NCI-H2029 (cell line): Measurements from ENCODE around the gene EPB42.
A peak's percentile ranks its signal among the peaks of the same experiment; 100 is the strongest.
"Not testable (repeated sequence)": the region's sequence is repeated elsewhere in the genome, so short reads cannot be mapped to it uniquely, and the experiment has no call there.

Experiments used
- DNase-seq: peaks from one replicate; lab custom pipeline; 2025; lab: John Stamatoyannopoulos, UW

Gene EPB42

DNA sequence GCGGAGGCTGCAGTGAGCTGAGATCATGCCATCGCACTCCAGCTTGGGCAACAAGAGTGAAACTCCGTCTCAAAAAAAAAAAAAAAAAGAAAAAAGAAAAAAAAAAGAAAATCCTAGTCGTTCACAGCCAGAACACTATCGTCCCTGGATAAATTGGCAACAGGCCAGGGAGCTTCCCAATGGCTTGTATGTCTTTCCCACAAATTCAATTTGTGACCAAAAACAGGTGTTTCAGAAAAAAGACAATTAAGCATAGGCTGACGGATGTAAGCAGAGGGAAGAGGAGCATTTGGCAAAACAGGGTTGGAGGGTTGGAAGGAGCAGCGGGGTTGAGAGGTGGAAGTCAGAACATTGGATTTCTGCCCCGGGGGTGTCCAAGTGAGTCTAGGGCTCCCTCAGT lies 8.5 kb downstream of the EPB42 start:
- DNase-seq, result no peak

DNA sequence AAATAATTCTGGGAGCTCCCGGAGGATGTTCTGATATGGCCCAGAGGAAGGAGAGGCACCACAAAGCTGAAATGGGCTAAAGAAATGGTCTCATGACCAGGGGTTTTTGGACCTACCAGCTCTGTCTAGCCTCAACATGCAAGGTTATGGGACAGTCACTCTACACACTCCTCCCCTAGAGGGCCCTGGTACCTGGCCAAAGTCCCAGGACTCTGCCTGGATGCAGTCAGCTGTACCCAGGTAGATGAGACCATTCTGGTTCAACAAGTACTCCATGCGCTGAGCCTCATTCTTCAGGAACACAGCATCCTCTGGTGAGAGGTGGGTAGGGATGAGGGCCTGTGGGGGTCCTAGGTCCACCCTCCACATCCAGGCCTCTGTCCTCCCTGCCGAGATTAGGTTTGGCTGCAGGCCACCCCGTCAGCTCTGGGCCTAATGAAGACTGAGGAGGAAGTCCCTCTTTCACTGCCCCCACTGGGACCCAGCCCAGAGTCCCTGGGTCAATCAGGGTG lies 9.5 kb downstream of the EPB42 start:
- DNase-seq, result no peak

DNA sequence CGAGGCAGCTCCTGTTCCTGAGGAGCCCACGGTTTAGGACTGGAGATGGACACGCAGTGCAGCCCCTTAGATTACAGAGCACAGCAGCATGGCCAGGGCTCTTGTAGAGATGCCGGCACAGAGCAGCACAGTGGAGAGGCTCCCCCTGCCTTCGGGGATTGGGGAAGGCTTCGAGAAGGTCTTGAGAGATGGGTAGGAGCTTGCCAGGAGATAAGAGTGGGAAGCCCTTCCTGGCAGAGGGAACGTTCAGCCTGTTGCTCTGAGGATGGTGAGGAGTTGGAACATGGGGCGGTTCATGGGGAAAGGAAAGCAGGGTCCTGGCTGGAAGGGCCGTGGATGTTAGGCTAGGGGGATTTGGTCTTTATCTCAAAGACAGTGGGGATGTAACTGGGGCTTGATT lies 10.0 kb downstream of the EPB42 start:
- DNase-seq, result no peak

DNA sequence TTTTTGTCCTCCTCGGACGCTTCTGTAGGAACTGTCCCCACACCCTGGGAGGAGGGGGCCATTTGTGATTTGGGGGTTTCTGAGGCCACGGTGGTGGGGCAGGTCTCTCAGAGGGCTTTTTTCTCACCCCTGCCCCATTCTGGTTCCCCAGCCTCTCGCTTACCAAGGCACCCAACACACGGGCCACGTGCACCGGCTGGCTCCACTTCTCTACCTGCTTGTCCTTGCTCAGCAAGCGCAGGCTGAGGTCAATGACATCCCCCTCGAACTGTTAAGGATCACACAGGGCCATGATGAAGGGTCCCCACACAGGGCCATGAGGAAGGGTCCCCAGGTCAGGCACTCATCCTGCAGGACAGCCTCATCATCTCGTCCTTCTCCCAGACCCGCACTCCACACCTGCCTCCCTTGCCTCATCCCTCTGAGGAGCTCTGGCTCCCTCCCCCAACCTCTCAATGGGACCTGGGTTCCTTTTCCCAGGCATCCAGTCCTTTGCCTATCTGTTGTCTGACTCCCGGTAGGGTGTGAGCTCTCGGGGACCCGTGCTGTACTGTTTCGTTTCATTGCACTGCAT lies 10.6 kb downstream of the EPB42 start:
- no peak for DNase-seq

DNA sequence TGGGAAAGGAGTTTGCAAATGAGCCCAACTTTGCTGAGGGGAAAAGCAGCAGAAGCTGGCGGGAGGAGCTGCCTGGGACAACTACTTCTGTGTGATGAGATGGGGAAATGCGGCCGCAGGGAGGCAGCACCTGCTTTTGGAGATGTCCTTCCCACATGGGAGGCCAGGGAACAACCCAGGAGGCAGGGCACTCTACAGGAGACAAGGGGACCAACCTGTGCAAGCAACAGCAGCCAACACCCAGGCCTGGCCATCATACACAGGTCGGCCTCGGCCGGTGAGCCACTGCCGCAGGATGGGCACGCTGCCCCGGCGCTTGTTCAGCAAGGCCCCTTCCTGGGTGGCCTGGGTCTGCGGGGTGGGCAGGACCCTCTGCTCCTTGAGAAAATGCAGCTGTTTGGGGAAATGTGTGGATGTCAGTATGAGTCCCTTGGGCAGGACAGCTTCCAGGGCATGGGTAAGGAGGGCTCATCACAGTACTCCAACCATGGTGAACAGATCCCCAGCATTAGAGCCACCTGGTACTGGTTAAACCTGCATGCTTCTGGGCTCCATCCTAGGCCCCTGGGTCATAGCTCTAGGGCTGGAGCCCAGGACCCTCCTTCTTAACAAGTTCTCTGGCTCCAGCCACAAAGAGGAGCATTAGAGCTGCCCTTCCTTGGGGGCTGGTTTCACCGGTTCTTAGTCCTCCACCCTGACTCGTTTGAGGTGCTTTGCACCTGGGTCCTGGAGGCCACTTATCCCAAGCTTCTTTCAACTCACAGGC lies 11.6 kb downstream of the EPB42 start:
- no peak for DNase-seq

DNA sequence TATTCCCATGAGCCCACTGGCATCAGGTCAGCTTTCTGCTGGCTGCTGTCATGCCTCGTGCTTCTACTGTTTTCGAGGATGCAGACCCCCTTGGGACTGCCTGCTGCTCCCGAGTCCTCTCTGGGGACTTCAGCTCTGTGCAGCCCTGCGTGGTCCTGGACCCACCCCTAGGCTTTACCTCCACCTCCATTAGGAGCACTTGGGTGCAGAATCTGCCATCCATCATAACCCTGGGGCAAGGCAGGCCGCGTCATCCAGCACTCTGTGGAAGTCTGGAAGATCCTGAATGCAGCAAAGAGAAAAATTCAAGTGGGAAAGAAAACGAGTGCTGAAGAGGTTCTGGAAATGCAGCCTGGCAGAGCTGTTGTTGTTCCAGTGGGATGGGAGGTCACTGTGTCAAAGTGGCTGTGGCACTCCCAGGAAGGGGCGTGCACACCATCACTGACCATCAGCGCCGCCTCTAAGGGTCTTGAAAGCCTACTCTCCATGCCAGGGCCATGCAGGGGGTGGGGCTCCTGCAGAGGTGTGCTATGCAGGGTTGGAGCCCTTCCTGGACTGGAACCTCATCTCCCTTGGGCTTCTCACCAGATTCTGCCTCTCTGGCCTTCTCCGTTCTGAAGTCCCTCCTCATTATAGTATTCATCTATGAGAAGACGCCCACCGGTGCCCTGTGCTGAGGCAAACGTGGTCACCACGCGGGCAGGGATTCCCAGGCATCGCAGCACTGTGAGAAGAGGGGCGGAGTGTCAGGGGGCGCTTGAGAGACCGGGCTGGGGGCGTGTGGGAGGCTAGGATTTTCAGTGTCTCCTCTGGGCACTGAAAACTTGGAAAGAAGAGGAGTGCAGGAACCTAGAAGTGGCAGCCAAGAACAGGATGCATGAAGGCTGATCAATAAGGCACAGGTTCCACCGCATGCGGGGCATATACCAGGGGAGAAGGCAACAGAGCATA lies 12.5 kb downstream of the EPB42 start:
- no peak for DNase-seq

DNA sequence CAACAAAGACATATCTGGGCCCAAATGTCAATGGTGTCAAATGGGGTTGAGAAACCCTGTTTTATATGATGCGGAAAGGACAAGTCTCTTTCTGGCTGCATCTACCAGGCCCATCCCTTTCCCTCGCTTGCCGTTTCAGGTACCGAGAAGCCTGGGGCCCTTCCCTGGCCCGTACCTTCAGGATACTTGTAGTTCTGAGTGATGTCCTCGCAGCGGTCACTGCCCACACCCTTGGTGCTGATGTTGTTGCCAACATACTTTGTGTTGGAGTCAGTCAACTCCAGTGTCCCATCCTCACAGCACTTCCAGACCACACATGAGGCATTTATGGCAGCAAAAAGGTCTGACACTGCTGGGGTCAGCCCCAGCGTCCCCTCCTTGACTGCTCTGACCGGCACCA lies 13.8 kb downstream of the EPB42 start:
- DNase-seq, result no peak

DNA sequence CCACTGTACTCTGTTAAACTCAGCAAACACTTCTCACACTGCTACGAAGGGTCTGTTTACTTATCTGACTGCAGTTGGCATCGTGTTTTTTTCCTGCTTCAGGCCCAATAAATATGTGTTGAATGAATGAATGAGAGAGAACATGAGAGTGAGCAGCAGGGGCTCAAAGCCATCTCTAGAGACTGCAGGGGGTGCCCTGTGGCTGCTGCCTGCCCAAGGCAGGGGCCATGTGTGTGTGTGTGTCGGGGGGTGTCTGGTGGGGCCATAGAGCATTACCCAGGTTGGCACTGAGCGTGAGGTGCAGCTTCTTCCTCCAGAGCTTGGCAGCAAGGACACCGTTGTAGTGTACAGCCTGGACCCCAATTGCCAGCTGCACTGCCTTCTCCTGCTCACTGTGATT lies 14.8 kb downstream of the EPB42 start:
- no peak for DNase-seq

DNA sequence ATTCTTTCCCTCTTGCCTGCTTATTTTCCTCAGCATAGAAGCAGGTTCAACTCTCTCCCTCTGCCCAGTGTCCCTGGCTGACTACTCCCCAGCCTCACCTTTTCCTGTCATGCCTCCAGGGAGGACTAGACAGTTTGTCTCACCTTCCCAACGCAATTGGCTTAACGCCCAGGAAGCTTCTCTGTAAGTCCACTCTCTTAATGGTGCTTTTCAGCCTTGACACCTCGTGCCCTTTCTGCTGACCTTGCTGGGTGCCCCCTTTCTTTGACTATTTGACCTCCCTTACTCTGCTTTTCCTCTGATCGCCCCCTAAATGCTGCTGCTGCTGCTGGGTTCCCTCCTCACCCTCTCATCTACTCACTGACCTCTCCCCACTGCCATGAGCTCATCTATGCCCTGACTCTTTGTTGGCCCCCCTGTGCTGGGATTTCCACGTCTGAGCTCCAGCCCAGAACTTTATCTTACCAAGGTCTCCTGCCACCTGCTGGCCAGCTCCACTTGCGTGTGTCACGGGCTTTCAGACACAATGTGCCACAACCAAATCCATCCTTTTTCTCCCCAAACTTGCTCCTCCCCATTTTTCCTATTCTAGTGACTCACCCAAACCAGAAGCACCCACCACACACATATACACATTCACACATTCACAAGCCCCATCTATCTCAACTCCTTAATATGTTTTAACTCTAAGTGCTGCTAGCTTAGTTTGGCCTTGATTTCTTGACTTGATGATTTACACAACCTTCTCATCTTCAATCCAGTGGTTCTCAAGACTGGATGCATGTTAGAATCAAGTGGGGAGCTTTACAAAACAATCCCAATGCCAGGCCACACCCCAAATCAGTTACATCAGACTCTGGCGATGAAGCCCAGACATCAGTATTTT lies 16.6 kb downstream of the EPB42 start:
- peak; percentile 3 for DNase-seq

DNA sequence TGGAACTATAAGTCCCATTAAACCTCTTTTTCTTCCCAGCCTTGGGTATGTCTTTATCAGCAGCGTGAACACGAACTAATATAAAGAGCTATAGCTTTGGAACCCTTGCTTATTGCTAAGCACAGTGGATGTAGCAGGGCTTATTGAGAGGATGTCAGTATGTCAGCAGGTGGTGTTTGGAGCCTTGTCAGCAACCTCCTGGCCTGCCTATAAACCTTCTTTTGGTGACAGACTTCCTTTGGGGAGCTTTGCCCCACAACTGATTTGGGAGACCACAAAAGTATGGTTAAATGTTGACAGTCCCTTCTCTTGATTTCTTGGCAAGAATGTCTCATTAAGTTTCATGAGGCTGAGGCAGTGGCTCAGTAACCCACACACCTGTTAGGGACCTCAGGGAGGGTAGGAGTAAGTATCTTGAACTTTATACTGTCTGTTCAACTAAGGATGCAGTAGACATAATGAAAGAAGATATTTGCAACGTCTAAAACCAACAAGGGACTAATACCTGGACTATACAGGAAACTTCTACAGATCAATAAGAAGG lies 20.8 kb downstream of the EPB42 start:
- no peak for DNase-seq

DNA sequence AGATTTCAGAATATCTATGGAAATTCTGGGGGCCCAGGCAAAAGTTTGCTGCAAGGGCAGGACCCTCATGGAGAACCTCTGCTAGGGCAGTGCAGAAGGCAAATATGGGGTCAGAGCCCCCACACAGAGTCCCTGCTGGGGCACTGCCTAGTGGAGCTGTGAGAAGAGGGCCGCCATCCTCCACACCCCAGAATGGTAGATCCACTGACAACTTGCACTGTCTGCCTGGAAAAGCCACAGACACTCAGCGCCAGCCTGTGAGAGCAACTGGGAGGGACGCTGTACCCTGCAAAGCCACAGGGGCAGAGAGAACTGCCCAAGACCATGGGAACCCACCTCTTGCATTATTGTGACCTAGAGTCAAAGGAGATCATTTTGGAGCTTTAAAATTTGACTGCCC lies 21.8 kb downstream of the EPB42 start:
- DNase-seq, result no peak

DNA sequence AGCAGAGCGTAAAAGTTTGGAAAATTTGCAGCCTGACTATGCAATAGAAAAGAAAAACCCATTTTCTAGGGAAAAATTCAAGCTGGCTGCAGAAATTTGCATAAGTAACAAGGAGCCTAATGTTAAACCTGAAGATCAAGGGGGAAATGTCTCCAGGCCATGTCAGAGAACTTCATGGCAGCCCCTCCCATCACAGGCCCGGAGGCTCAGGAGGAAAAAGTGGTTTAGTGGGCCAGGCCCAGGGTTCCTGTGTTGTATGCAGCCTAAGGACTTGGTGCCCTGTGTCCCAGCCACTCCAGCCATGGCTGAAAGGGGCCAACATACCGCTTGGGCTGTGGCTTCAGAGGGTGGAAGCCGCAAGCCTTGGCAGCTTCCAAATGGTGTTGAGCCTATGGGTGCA lies 22.3 kb downstream of the EPB42 start:
- DNase-seq, result not testable (repeated sequence)

DNA sequence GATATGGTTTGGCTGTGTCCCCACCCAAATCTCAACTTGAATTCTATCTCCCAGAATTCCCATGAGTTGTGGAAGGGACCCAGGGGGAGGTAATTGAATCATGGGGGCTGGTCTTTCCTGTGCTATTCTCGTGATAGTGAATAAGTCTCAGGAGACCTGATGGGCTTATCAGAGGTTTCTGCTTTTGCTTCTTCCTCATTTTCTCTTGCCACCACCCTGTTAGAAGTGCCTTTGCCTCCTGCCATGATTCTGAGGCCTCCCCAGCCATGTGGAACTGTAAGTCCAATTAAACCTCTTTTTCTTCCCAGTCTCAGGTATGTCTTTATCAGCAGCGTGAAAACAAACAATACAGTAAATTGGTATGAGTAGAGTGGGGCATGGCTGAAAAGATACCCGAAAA lies 23.0 kb downstream of the EPB42 start:
- DNase-seq, result not testable (repeated sequence)

DNA sequence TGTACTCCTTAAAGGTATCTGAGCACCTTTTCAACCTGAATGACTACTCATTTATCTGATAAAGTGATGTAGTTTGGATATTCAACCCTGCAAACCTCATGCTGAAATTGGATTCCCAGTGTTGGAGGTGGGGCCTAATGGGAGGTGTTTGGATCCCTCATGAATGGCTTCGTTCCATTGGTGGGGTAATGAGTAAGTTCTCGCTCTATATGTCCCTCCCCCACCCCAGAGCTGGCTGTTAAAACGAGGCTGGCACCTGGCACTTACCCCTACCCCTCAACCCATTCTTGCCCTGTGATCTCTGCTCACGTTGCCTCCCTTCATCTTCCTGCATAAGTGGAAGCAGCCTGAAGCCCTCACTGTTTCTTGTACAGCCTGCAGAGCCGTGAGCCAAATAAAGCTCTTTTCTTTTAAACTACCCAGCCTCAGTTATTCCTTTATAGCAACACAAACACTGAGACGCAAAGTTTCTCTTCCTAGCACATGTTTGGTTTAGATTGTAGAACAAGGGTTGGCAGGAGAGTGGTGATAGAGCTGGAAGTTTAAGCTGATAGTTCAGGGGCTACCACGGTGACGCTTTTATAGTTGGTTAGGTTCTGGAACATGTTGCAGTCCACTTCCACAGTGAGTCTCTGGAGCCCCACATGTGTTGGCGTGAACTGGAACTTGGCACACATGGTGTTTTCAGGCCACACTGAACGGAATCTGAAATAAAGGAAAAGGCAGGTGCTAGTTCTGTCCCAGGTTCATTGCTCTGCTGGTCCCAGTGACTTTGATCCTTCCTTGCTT lies 23.9 kb downstream of the EPB42 start:
- no peak for DNase-seq

DNA sequence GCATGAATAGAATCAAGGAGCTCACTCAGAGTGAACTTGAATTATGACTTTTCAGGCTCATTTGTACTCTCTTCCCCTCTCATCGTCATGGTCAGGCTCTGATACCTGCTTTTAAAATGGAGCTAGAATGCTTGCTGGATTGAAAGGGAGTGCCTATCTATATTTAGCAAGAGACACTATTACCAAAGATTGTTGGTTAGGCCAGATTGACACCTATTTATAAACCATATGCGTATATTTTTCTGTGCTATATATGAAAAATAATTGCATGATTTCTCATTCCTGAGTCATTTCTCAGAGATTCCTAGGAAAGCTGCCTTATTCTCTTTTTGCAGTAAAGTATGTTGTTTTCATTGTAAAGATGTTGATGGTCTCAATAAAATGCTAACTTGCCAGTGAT lies 26.0 kb downstream of the EPB42 start:
- no peak for DNase-seq

DNA sequence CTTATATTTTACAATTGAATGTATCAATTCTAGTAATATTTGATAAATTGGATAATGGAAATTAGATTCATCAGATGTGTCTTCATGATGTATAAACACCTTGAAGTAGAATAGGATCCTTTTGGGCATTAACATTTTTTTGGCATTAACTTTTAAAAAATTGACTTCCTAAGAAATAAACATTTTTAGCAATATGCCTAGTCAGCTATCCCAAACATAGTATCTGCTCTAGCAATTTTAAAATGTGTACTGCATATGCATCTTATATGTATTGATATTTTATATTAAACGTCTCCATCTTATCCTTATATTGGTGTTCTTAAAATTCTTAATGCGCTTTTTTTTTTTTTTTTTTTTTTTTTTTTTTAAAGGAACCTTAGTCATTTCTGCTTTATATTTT lies 27.1 kb downstream of the EPB42 start:
- DNase-seq, result no peak

DNA sequence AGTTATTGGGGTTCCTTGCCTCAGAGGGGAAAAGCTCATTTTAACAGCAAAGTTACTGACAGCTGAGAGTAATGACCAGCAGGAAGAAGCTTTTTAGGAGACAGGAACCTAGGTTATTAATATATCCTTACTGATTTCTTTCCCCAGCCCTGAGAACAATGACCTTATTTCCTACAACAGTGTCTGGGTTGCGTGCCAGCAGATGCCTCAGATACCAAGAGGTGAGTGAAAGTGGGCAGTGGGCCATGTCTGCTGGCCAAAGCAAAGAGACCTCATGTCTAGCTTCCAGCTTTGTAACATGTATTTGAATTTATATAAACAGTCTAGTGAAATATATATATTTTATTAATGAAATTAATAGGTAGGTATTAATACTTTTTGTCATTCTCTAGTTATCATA lies 30.6 kb downstream of the EPB42 start:
- DNase-seq, result no peak

DNA sequence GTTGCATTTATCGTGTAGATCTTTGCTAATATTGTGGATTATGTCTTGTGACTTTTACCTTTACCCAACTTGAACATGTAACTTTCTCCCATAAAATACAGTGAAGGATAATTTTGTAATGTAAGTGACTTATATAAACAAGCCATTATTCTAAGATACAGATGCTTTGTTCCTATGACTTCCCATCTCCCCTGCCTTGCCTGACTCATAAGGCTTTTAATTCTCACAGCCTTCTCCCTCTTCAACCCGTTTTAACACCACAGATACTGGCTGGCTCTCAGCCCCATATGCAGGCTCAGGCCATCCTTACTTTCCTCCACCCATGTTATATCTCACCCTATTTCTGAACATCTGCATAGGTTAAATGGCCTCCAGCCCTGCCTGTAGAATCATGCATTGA lies 31.5 kb downstream of the EPB42 start:
- no peak for DNase-seq

DNA sequence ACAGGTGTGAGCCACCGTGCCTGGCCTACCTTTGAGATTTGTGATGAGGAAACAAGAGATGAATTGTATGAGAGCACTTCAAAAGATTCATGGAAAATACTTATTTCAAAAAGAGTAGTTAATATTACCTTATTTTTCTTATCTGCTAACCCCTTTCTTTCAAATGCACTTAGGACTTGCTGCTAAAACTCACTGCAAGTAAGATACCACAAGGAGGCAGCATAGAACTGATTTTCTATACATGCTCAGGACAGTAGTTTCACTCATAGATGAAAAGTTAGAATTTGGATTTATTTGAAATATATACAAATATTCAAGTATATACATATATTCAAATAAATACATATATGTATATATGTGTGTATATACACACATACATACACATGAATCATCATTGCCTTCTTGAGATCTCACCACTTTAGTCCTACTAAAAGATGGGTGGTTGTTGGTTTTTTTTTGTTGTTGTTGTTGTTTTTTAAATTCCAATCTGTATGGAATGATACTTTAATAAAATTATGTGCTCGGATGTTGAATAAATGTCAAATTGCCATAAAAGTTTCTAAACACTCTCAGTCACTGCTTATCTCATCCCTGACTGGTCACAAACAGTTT lies 33.2 kb downstream of the EPB42 start:
- no peak for DNase-seq

DNA sequence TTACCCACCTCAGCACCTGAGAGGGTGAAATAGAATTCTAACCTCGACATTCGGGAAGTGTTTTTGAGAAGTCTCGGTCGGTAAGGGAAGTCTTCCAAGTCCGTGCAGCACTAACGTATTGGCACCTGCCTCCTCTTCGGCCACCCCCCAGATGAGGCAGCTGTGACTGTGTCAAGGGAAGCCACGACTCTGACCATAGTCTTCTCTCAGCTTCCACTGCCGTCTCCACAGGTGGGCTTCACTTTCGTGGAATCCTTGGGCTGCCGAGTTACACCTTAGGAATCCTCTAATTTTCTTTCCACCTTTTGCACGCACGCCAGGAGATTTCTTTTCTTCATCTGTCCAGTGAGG lies 34.8 kb downstream of the EPB42 start:
- DNase-seq, result no peak
